ENCODE data around the gene VNN1.

DNA sequence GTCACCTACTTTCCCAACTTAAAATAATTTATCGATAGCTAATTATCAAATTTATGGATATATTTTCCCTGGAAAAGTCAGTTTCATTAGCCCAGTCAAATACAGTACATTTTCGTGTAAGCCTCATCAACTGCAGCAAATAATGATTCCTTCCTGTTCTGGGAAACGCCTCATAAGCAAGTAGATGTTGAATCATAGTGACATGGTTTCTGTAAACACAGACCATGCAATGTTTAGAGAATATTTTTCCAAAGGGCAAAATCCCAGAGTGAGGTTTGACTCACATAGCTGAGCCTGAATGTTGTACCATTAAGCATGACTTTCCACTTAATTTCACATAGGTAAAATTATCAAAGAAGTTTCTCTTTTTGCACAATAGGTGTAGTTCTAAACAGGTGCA is 16.7 kb upstream of the VNN1 start:
- TF ChIP-seq, protein P1, sequence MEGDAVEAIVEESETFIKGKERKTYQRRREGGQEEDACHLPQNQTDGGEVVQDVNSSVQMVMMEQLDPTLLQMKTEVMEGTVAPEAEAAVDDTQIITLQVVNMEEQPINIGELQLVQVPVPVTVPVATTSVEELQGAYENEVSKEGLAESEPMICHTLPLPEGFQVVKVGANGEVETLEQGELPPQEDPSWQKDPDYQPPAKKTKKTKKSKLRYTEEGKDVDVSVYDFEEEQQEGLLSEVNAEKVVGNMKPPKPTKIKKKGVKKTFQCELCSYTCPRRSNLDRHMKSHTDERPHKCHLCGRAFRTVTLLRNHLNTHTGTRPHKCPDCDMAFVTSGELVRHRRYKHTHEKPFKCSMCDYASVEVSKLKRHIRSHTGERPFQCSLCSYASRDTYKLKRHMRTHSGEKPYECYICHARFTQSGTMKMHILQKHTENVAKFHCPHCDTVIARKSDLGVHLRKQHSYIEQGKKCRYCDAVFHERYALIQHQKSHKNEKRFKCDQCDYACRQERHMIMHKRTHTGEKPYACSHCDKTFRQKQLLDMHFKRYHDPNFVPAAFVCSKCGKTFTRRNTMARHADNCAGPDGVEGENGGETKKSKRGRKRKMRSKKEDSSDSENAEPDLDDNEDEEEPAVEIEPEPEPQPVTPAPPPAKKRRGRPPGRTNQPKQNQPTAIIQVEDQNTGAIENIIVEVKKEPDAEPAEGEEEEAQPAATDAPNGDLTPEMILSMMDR (IDR thresholded peaks at IDR 0.05; ENCODE audit: low read length) = no peak
- no peak for TF ChIP-seq EZH2 (IDR thresholded peaks at IDR 0.05; ENCODE audit: borderline replicate concordance, low read length)
